RWPE1 (cell line): ENCODE measurements around the gene EIF2B1.
A peak's percentile ranks its signal among the peaks of the same experiment; 100 is the strongest.

ENCODE experiments used
- CTCF ChIA-PET: fragments of 350-600 bp; sonication (Branson Sonifier 250); formaldehyde crosslinking; extraction: SDS; loops from one replicate; lab custom pipeline; 2021; lab: Yijun Ruan, JAX
- POLR2A ChIA-PET: fragments of 400-600 bp; formaldehyde crosslinking; extraction: SDS; loops from one replicate; lab custom pipeline; 2020; ENCODE audit warnings: antibody characterized with exemption; ENCODE audit not compliant: low non-redundant PET; lab: Yijun Ruan, JAX
- DNase-seq: peaks from one replicate; pipeline ENCODE4 v3.0.0; 2012; ENCODE audit warnings: low spot score
- H3K27ac ChIP-seq: fragments of 450-650 bp; 2 replicates; pipeline ENCODE4 v1.5.1; 2017
- TF ChIP-seq, protein P1 (sequence below): fragments of 450-650 bp; conservative IDR thresholded peaks from 2 replicates; pipeline ENCODE4 v1.5.1; 2017; ENCODE audit warnings: low read depth, mild to moderate bottlenecking

The EIF2B1 gene

DNA sequence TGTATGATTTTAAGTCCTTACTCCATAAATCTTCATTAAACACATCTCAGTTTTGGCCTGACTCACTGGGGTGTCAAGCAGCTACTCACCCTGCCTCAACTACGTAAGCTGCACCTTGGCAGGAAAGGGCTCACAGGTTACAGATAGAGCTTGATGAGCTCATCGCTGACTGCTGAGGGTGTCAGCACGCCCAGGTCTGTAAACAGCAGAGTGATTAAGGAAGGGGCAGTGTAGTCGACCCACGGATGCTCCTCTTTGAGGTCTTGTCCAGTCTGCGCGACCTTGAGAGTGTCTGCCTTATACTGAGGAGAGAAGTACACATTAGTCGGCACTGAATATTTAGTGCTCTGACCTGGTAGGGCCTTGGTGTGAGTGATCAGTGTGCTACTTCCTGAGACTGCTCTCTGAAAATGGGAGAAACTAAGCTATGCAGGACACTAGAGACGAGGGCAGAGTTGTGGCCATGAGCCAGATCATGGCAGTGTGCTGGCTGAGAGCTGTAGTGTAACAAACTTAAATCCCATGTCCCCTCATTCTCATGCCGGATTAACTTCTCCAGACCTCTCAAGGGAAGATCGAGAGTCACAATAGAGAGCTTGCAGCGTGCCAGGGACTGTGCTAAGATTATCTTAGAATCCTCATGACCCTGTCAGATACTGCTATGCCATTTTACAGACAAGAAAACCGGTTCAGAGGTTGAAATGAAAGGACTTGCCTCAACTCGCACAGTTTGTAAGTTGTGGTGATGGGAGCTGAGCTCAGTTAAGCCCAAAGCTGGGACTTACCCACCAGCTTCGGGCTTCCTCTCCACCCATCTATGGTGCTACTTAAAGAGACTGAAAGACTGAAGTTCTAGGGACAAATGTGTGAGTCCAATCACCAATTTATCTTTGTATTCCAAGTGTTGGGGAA is 11.6 kb downstream of the EIF2B1 start:
- ChIA-PET POLR2A (interaction anchor here (0.6 kb wide), 1 partner anchor 13 kb away, joined by 3 read pairs; no protein-coding TSS in a partner anchor), CTCF (interaction anchor here (0.5 to 1.0 kb wide), 3 partner anchors 17 to 39 kb away, joined by 3 to 5 read pairs (median 3); no protein-coding TSS in a partner anchor)
- peak; percentile 60 for DNase-seq
- TF ChIP-seq, protein P1, sequence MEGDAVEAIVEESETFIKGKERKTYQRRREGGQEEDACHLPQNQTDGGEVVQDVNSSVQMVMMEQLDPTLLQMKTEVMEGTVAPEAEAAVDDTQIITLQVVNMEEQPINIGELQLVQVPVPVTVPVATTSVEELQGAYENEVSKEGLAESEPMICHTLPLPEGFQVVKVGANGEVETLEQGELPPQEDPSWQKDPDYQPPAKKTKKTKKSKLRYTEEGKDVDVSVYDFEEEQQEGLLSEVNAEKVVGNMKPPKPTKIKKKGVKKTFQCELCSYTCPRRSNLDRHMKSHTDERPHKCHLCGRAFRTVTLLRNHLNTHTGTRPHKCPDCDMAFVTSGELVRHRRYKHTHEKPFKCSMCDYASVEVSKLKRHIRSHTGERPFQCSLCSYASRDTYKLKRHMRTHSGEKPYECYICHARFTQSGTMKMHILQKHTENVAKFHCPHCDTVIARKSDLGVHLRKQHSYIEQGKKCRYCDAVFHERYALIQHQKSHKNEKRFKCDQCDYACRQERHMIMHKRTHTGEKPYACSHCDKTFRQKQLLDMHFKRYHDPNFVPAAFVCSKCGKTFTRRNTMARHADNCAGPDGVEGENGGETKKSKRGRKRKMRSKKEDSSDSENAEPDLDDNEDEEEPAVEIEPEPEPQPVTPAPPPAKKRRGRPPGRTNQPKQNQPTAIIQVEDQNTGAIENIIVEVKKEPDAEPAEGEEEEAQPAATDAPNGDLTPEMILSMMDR = no peak
- H3K27ac ChIP-seq = peak overlapping the region; percentile 35

DNA sequence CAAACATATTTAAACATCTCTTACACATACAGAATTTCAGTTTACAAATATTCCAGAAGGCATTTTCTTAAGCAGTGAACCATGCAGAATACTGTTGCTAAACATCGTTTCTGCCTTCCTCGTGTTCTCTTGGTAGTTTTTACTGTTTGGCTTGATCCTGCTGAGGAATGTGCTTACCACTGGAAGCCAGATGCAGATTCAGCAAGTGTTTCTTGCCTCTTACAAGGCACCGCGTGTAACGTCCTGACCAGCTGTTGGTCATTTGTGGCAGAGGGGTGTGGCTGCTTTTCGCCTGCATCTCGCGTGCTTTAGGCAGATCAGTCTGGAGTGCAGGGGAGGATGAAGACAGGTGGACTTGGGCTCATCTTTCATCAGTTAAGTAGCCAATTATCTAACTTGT is 12.4 kb downstream of the EIF2B1 start:
- no peak for DNase-seq
- ChIA-PET POLR2A (interaction anchor here (0.6 kb wide), 1 partner anchor 13 kb away, joined by 3 read pairs; no protein-coding TSS in a partner anchor), CTCF (no interaction called here)
- peak overlapping the region; percentile 35 for H3K27ac ChIP-seq
- TF ChIP-seq, protein P1 = no peak

DNA sequence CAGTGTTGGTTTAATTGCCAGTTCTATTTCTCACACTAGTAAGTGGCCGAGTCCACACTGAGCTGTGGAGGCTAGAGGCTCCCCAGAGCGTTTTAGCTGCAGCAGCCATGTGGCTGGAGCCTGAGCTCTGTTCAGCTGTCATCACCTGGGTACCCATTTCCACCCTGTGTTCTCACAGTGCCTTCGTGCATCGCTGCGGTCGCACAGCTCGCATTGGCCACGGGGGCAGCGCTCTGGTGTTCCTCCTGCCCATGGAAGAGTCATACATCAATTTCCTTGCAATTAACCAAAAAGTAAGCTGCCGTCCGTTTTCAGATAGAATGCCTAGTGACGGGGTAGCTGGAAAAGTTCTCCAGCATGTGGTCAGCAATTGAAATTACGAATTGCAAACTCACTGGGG is 15.9 kb downstream of the EIF2B1 start:
- ChIA-PET CTCF (interaction anchor here (0.6 kb wide), 1 partner anchor 989 kb away, joined by 4 read pairs; no protein-coding TSS in a partner anchor), POLR2A (interaction anchor here (0.6 kb wide), 1 partner anchor 183 kb away, joined by 3 read pairs; no protein-coding TSS in a partner anchor)
- TF ChIP-seq, protein P1 = no peak
- no peak for DNase-seq
- H3K27ac ChIP-seq = no peak overlapping the region

DNA sequence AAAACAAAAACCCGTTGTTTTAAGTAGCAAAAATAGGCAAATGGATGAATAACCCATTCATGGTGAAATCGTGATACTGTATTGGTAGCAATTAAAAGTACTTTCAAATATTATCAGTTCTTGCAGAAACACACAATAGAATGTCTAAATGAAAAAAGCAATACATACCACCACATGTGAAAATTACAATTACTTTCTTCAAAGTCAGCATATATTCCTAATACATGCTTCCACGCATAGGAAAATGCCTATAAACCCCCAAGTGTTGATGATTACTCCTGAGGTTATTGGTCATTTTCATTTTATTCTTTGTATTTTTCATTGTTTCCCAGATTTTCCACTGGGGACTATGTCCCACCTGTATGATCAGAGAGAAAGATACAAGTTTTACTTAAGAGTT is 16.3 kb downstream of the EIF2B1 start:
- POLR2A ChIA-PET = no interaction called here
- DNase-seq = no peak
- TF ChIP-seq, protein P1 = no peak
- CTCF ChIA-PET = interaction anchor here (0.6 kb wide), 1 partner anchor 989 kb away, joined by 4 read pairs; no protein-coding TSS in a partner anchor
- no peak overlapping the region for H3K27ac ChIP-seq

DNA sequence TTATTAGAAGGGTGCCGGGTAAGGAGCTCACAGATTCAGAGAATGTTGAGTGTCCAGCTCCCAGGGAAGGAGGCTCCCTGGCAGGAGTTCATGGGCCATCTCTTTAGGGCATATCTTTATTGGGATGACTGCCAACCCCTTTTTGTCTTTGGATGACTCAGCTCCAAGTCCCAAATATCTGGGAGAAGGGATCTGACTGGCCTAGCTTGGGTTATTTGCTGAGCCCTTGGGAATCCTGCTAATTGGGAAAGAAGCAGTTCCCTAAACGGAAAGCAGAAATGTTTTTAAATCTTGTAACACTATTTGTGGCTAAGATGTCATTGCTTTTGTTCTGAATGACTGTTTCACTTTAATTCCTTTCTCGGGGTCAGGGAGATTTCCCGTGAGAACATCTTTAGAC is 19.0 kb downstream of the EIF2B1 start:
- ChIA-PET CTCF (no interaction called here), POLR2A (no interaction called here)
- peak; percentile 55 for DNase-seq
- no peak overlapping the region for H3K27ac ChIP-seq
- TF ChIP-seq, protein P1 = no peak

DNA sequence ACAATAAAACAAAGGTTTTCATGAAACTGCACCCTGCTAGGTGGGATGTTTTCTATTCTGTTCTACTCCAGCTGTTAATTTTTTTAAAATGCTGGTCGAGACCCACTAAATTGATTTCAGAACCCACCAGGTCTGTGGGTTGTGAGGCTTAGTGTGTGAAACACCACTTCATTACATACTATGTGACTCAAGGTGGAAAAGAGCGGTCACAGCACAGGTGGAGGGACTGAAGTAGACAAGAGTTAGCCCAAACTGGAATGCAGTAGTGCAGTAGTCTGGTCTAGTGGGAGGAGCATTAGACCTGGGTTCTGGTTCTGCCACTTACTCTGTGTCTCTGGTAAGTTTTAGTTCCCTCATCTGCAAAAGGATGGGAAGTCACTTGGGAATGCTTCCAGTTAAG is 19.4 kb downstream of the EIF2B1 start:
- ChIA-PET CTCF (no interaction called here), POLR2A (no interaction called here)
- TF ChIP-seq, protein P1 = no peak
- no peak overlapping the region for H3K27ac ChIP-seq
- no peak for DNase-seq
